A549 (cell line): Measurements from ENCODE around the gene FAM107A. TPM values are rescaled to one million over a fixed set of nuclear protein-coding genes. Genes with fewer than 3 reads are reported as not detected.

Source experiments
- ATAC-seq, 2 experiments: fragments of 200-7000 bp in 1 of 2; fragments of >200 bp in 1 of 2; cut with Nextera tagmentation in 1 of 2; cut with Tn5 transposase in 1 of 2; 3 replicates each; pipeline versions ENCODE4 v1.8.0 to v1.9.1; 2018 to 2020; ENCODE audit warnings: mild to moderate bottlenecking in 1 of 2, moderate library complexity in 1 of 2
- CTCF ChIA-PET: fragments of 300-600 bp; sonication (Branson Sonifier 250); formaldehyde crosslinking; extraction: SDS; loops from one replicate; lab custom pipeline; 2021; ENCODE audit warnings: antibody characterized with exemption, inconsistent platforms; lab: Yijun Ruan, JAX
- POLR2A ChIA-PET: fragments of 350-600 bp; formaldehyde crosslinking; extraction: SDS; loops from one replicate; lab custom pipeline; 2021; ENCODE audit warnings: antibody characterized with exemption, inconsistent platforms; lab: Yijun Ruan, JAX
- DNase-seq, 2 experiments: peaks; one replicate each; pipeline versions ENCODE4 v3.0.0 to v3.0.0-alpha.2; 2011 to 2016; ENCODE audit warnings: low read depth in 1 of 2, low spot score in 1 of 2
- FAIRE-seq: peaks from 2 replicates; lab custom pipeline; 2011; peaks lifted over from hg19 to GRCh38; lab: Jason Lieb, UNC
- H3K27ac ChIP-seq, 2 experiments: fragments of >200 bp; sonication (Bioruptor Twin); formaldehyde crosslinking; 3 replicates each; pipeline ENCODE4 v1.5.1; 2016 to 2017
- H3K4me1 ChIP-seq: fragments of >200 bp; sonication (Bioruptor Twin); formaldehyde crosslinking; 3 replicates; pipeline ENCODE4 v1.6.1; 2016
- H3K4me2 ChIP-seq: fragments of >200 bp; sonication (Bioruptor Twin); formaldehyde crosslinking; 3 replicates; pipeline ENCODE4 v1.6.1; 2016
- H3K4me3 ChIP-seq: fragments of >200 bp; sonication (Bioruptor Twin); formaldehyde crosslinking; 3 replicates; pipeline ENCODE4 v1.5.1; 2016
- H3K9me3 ChIP-seq: fragments of >200 bp; sonication (Bioruptor Twin); formaldehyde crosslinking; 3 replicates; pipeline ENCODE4 v1.6.1; 2016
- ATOH8 ChIP-seq: fragments of 250-450 bp; sonication (Bioruptor Pico); IDR thresholded peaks from 2 replicates; pipeline ENCODE4 v1.5.0; 2020; ENCODE audit warnings: low read depth, mild to moderate bottlenecking, moderate library complexity
- CEBPB ChIP-seq, 2 experiments: fragments of >200 bp in 1 of 2; sonication (Bioruptor Twin) in 1 of 2; formaldehyde crosslinking in 1 of 2; IDR thresholded peaks; 2 replicates each; pipeline ENCODE4 v1.6.1; 2012 to 2016
- CHD2 ChIP-seq: fragments of 150-350 bp; IDR thresholded peaks from 2 replicates; pipeline ENCODE4 v1.6.1; 2014; ENCODE audit warnings: low read length; ENCODE audit not compliant: partially characterized antibody
- CTCF ChIP-seq: fragments of >200 bp; sonication (Bioruptor Twin); formaldehyde crosslinking; IDR thresholded peaks from 3 replicates; pipeline ENCODE4 v1.5.1; 2016
- EHMT2 ChIP-seq: fragments of 200-600 bp; sonication (generic); IDR thresholded peaks from 2 replicates; pipeline ENCODE4 v1.6.1; 2016; ENCODE audit warnings: antibody characterized with exemption, low read depth, mild to moderate bottlenecking, moderate library complexity
- FOSL2 ChIP-seq, 2 experiments: fragments of 450-650 bp in 1 of 2; fragments of >200 bp in 1 of 2; sonication (Bioruptor Twin) in 1 of 2; formaldehyde crosslinking; IDR thresholded peaks; 2 replicates each; pipeline versions ENCODE4 v1.5.0 to v1.6.1; 2016 to 2020; ENCODE audit warnings: mild to moderate bottlenecking in 1 of 2, moderate library complexity in 1 of 2
- FOXS1 ChIP-seq: fragments of 250-450 bp; sonication (Bioruptor Pico); IDR thresholded peaks from 2 replicates; pipeline ENCODE4 v1.5.0; 2020; ENCODE audit warnings: mild to moderate bottlenecking, moderate library complexity
- GATA3 ChIP-seq: IDR thresholded peaks from 2 replicates; pipeline ENCODE4 v1.6.1; 2012; ENCODE audit warnings: borderline replicate concordance
- HOXA7 ChIP-seq: fragments of 250-450 bp; sonication (Bioruptor Pico); IDR thresholded peaks from 2 replicates; pipeline ENCODE4 v1.5.0; 2020; ENCODE audit warnings: mild to moderate bottlenecking, moderate library complexity
- HOXB5 ChIP-seq: fragments of 250-450 bp; sonication (Bioruptor Pico); IDR thresholded peaks from 2 replicates; pipeline ENCODE4 v1.5.0; 2020; ENCODE audit warnings: mild to moderate bottlenecking, moderate library complexity
- JUNB ChIP-seq: fragments of >200 bp; sonication (Bioruptor Twin); formaldehyde crosslinking; IDR thresholded peaks from 2 replicates; pipeline ENCODE4 v1.6.1; 2016
- KDM5A ChIP-seq: fragments of 200-600 bp; sonication (generic); IDR thresholded peaks from 2 replicates; pipeline ENCODE4 v1.6.1; 2016; ENCODE audit warnings: antibody characterized with exemption, mild to moderate bottlenecking
- MAZ ChIP-seq: fragments of 150-350 bp; IDR thresholded peaks from 2 replicates; pipeline ENCODE4 v1.6.1; 2014; ENCODE audit warnings: antibody characterized with exemption, low read depth, low read length, borderline replicate concordance
- PHF8 ChIP-seq: fragments of 200-600 bp; sonication (generic); IDR thresholded peaks from 2 replicates; pipeline ENCODE4 v1.6.1; 2016; ENCODE audit warnings: low read depth, mild to moderate bottlenecking, antibody characterized with exemption, moderate library complexity, borderline replicate concordance
- POLR2AphosphoS2 ChIP-seq: conservative IDR thresholded peaks from 2 replicates; pipeline ENCODE4 v1.6.1; 2012; ENCODE audit warnings: low read length, improper control_type of control experiment, inconsistent platforms
- RAD21 ChIP-seq, 2 experiments: fragments of >200 bp in 1 of 2; sonication (Bioruptor Twin) in 1 of 2; formaldehyde crosslinking in 1 of 2; IDR thresholded peaks in 1 of 2; conservative IDR thresholded peaks in 1 of 2; 2 replicates in 1 of 2; 3 replicates in 1 of 2; pipeline ENCODE4 v1.6.1; 2012 to 2018; ENCODE audit warnings: inconsistent platforms in 1 of 2
- RCOR1 ChIP-seq: fragments of 150-350 bp; IDR thresholded peaks from 2 replicates; pipeline ENCODE4 v1.6.1; 2014; ENCODE audit warnings: antibody characterized with exemption, low read length, low read depth
- SMC3 ChIP-seq: fragments of >200 bp; sonication (Bioruptor Twin); formaldehyde crosslinking; IDR thresholded peaks from 3 replicates; pipeline ENCODE4 v1.6.1; 2018; ENCODE audit warnings: inconsistent platforms
- ZSCAN20 ChIP-seq: fragments of 250-450 bp; sonication (Bioruptor Pico); IDR thresholded peaks from 2 replicates; pipeline ENCODE4 v1.8.0; 2022; ENCODE audit warnings: mild to moderate bottlenecking, moderate library complexity
- WGBS: methylation state at CpG from one replicate; pipeline ENCODE4 v1.1.6; 2017; ENCODE audit errors: missing lambda C conversion rate; 5-methylcytosine and 5-hydroxymethylcytosine counted together
- polyA plus RNA-seq, 4 experiments: library from polyadenylated mRNA; depleted of rRNA in 3 of 4; stranded (reverse); fragments of >200 nt; fragmentation: RNase III in 1 of 4; extraction: RNeasy Plus Mini Kit Qiagen cat#74134 plus additional on column Dnase treatment in 1 of 4; gene quantifications; 2 replicates in 3 of 4; 3 replicates in 1 of 4; pipeline ENCODE4 v1.2.3, GENCODE V29; 2011 to 2017

The FAM107A gene
- polyA plus RNA-seq, 2 of the 4 experiments (the other 2 are of a cell fraction), result 0.04 TPM; not detected in 1

- Histone ChIP-seq H3K9me3 (no peaks in the 10 kb centered on the region), H3K4me3 (no peak overlapping the region), H3K27ac (no peak overlapping the region), H3K4me2 (no peak overlapping the region), H3K4me1 (no peaks in the 10 kb centered on the region)
- ATAC-seq (no peak), FAIRE-seq (no peak), DNase-seq (no peak)
- TF ChIP-seq FOXS1 (no peak), GATA3 (no peak), ATOH8 (CRISPR knock-in tag) (no peak), JUNB (no peak), RAD21 (conservative IDR thresholded peaks at IDR 0.05 in 1 of 2, IDR thresholded peaks at IDR 0.05 in 1 of 2) (no peak), CTCF (no peak), MAZ (no peak), KDM5A (no peak), CHD2 (no peak), FOSL2 (IDR thresholded peaks at IDR 0.05) (no peak), FOSL2 (CRISPR knock-in tag; IDR thresholded peaks at IDR 0.05) (no peak)
- 46% methylated on average over 3 of the region's 3 CpGs for WGBS
- ChIA-PET CTCF (interaction anchor here (1.0 to 8.8 kb wide), 6 partner anchors 10 to 83 kb away, joined by 3 to 60 read pairs (median 4); no protein-coding TSS in a partner anchor), POLR2A (no interaction called here)
Measured at GRCh38 chr3:58574106-58574505, 3.1 kb downstream of the FAM107A start.

GRCh38 chr3:58573640-58574039 is 3.6 kb downstream of the FAM107A start:
- no peak for TF ChIP-seq SMC3
- no peak for TF ChIP-seq PHF8
- no peak for TF ChIP-seq POLR2AphosphoS2
- TF ChIP-seq, all 56 proteins: peak for 0
- DNase-seq, result no peak
- Histone ChIP-seq H3K27ac (no peak overlapping the region), H3K9me3 (no peaks in the 10 kb centered on the region), H3K4me2 (no peak overlapping the region), H3K4me3 (no peak overlapping the region), H3K4me1 (no peaks in the 10 kb centered on the region)
- ChIA-PET POLR2A (no interaction called here), CTCF (interaction anchor here (1.0 to 8.8 kb wide), 6 partner anchors 10 to 110 kb away, joined by 3 to 60 read pairs (median 4); no protein-coding TSS in a partner anchor)
- ATAC-seq, result no peak
- FAIRE-seq, result no peak
- WGBS, result 49% methylated on average over 6 of the region's 6 CpGs

DNA sequence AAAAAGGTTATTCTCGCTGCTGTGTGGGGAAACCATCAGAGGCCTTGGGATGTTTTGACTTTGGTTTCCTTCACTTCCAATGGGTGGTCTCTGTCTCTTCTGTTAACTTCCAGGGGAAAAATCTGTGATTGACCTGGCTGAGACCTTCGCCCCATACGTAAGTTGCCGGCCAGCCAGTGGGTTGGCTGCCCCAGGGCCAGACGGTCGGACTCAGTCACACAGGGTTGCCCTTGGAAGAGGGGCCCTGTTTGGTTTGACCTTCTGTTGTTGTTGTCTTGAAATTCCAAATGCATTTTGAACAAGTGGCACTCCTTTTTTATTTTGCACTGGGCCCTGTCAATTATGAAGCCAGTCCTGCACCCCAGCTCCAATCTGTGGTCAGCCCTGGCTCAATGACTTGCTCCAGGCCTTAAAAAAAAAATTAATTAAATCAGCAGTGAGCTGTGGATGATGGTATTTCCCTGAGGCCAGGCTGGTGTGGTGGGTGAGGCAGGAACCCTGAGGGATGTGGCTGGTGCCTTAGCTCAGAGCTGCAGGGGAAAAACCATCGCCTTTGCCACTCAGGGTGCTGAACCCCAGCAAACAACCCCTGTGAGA is 4.5 kb downstream of the FAM107A start:
- POLR2A ChIA-PET, result no interaction called here
- ATAC-seq (no peak), DNase-seq (no peak), FAIRE-seq (no peak)
- Histone ChIP-seq H3K4me2 (no peak overlapping the region), H3K9me3 (no peaks in the 10 kb centered on the region), H3K4me1 (no peaks in the 10 kb centered on the region), H3K4me3 (no peak overlapping the region), H3K27ac (no peak overlapping the region)
- CTCF ChIA-PET, result interaction anchor here (1.8 to 8.8 kb wide), 3 partner anchors 15 to 109 kb away, joined by 4 to 60 read pairs (median 18); no protein-coding TSS in a partner anchor
- no peak for TF ChIP-seq ZSCAN20 (CRISPR knock-in tag)
- no peak for TF ChIP-seq ATOH8 (CRISPR knock-in tag)
- TF ChIP-seq EHMT2, result no peak
- no peak for TF ChIP-seq CEBPB (IDR thresholded peaks at IDR 0.05)
- TF ChIP-seq HOXA7 (CRISPR knock-in tag), result no peak
- TF ChIP-seq RCOR1, result no peak
- TF ChIP-seq HOXB5 (CRISPR knock-in tag), result no peak
- 90% methylated on average over 6 of the region's 7 CpGs for WGBS
